Neural cell (in vitro differentiated cells): Measurements from ENCODE around the gene SLCO3A1. TPM values are rescaled to one million over a fixed set of nuclear protein-coding genes. Genes with fewer than 3 reads are reported as not detected.
A peak's percentile ranks its signal among the peaks of the same experiment; 100 is the strongest.

Experiments used
- H2AFZ ChIP-seq: fragments of 200-600, 300-800 bp; sonication (generic), shearing (Covaris generic); 2 replicates; pipeline ENCODE4 v1.6.0; 2014; ENCODE audit warnings: low read depth, mild to moderate bottlenecking, antibody characterized with exemption, low read length, moderate library complexity
- H3F3A ChIP-seq: fragments of 200-600 bp; shearing (Covaris generic); 2 replicates; pipeline ENCODE4 v1.6.1; 2016; ENCODE audit warnings: mild to moderate bottlenecking, moderate library complexity, mixed read lengths, antibody characterized with exemption, low read length; ENCODE audit not compliant: insufficient read depth, poor library complexity, severe bottlenecking
- H3K27ac ChIP-seq: fragments of 200-600, 300-800 bp; sonication (generic), shearing (Covaris generic); 2 replicates; pipeline ENCODE4 v1.5.1; 2014; ENCODE audit warnings: mild to moderate bottlenecking, low read length, moderate library complexity
- H3K27me3 ChIP-seq: fragments of 300-800, 200-600 bp; sonication (generic), shearing (Covaris generic); 2 replicates; pipeline ENCODE4 v1.6.0; 2014; ENCODE audit warnings: mild to moderate bottlenecking, low read depth, low read length, moderate library complexity; ENCODE audit not compliant: insufficient read depth
- H3K36me3 ChIP-seq: fragments of 300-800, 200-600 bp; sonication (generic), shearing (Covaris generic); 2 replicates; pipeline ENCODE4 v1.5.1; 2014; ENCODE audit warnings: mild to moderate bottlenecking, antibody characterized with exemption, low read length, moderate library complexity; ENCODE audit not compliant: insufficient read depth
- H3K4me2 ChIP-seq: fragments of 300-800, 200-600 bp; sonication (generic), shearing (Covaris generic); 2 replicates; pipeline ENCODE4 v1.6.0; 2014; ENCODE audit warnings: mild to moderate bottlenecking, low read length
- H3K4me3 ChIP-seq: fragments of 300-800, 200-600 bp; sonication (generic), shearing (Covaris generic); 2 replicates; pipeline ENCODE4 v1.5.1; 2014; ENCODE audit warnings: mild to moderate bottlenecking, low read length, moderate library complexity
- H3K79me2 ChIP-seq: fragments of 200-600 bp; shearing (Covaris generic); replicated peaks from 2 replicates; pipeline ENCODE4 v1.6.0; 2014; ENCODE audit warnings: mild to moderate bottlenecking, low read length, moderate library complexity; ENCODE audit not compliant: insufficient read depth
- H3K9ac ChIP-seq: fragments of 300-800, 200-600 bp; sonication (generic), shearing (Covaris generic); 2 replicates; pipeline ENCODE4 v1.6.1; 2016; ENCODE audit warnings: mild to moderate bottlenecking, low read length, mixed read lengths
- H3K9me2 ChIP-seq: fragments of 200-600 bp; shearing (Covaris generic); 2 replicates; pipeline ENCODE4 v1.6.1; 2016; ENCODE audit warnings: mild to moderate bottlenecking, low read length, mixed read lengths; ENCODE audit not compliant: insufficient read depth
- H3K9me3 ChIP-seq: fragments of 200-600, 300-800 bp; sonication (generic), shearing (Covaris generic); 2 replicates; pipeline ENCODE4 v1.6.1; 2016; ENCODE audit warnings: mild to moderate bottlenecking, mixed run types, low read length, moderate library complexity, mixed read lengths
- H4K20me1 ChIP-seq: fragments of 200-600 bp; shearing (Covaris generic); 2 replicates; pipeline ENCODE4 v1.6.1; 2016; ENCODE audit warnings: mild to moderate bottlenecking, mixed run types; ENCODE audit not compliant: insufficient read depth
- EP300 ChIP-seq: fragments of 450-650 bp; conservative IDR thresholded peaks from 2 replicates; pipeline ENCODE4 v1.6.1; 2014; ENCODE audit warnings: antibody characterized with exemption, mild to moderate bottlenecking, moderate library complexity; ENCODE audit not compliant: poor library complexity, severe bottlenecking
- EZH2 ChIP-seq: fragments of 200-600, 300-800 bp; shearing (Covaris generic), sonication (generic); IDR thresholded peaks from 2 replicates; pipeline ENCODE4 v1.6.1; 2014; ENCODE audit warnings: antibody characterized with exemption, low read length, borderline replicate concordance, mild to moderate bottlenecking; ENCODE audit not compliant: insufficient read depth, poor library complexity, severe bottlenecking
- MXI1 ChIP-seq: fragments of 450-650 bp; conservative IDR thresholded peaks from 2 replicates; pipeline ENCODE4 v1.6.1; 2014; ENCODE audit warnings: antibody characterized with exemption, mild to moderate bottlenecking; ENCODE audit not compliant: poor library complexity, severe bottlenecking
- POLR2AphosphoS5 ChIP-seq: IDR thresholded peaks from 2 replicates; pipeline ENCODE4 v1.6.1; 2012
- RAD21 ChIP-seq: fragments of 450-650 bp; conservative IDR thresholded peaks from 2 replicates; pipeline ENCODE4 v1.6.1; 2014; ENCODE audit warnings: antibody characterized with exemption, mild to moderate bottlenecking, moderate library complexity
- SMC3 ChIP-seq: fragments of 450-650 bp; conservative IDR thresholded peaks from 2 replicates; pipeline ENCODE4 v1.6.1; 2014; ENCODE audit warnings: antibody characterized with exemption, mild to moderate bottlenecking, moderate library complexity; ENCODE audit not compliant: poor library complexity
- TAF1 ChIP-seq: IDR thresholded peaks from 2 replicates; pipeline ENCODE4 v1.6.1; 2012; ENCODE audit warnings: low read depth
- polyA plus RNA-seq: library from polyadenylated mRNA; depleted of rRNA; stranded (reverse); fragments of >200 nt; gene quantifications from 2 replicates; pipeline ENCODE4 v1.2.3, GENCODE V29; 2014
- TF ChIP-seq, protein P1 (sequence below): IDR thresholded peaks from 2 replicates; pipeline ENCODE4 v1.6.1; 2012; ENCODE audit warnings: borderline replicate concordance
- TF ChIP-seq, protein P2 (sequence below): fragments of 450-650 bp; IDR thresholded peaks from 2 replicates; pipeline ENCODE4 v1.5.1; 2014; ENCODE audit warnings: antibody characterized with exemption, mild to moderate bottlenecking, moderate library complexity; ENCODE audit not compliant: poor library complexity, severe bottlenecking

The SLCO3A1 gene
- polyA plus RNA-seq, 1 donor from 2014 or later, result 14.2 TPM

GRCh38 chr15:91876187-91876586, 22.7 kb downstream of the SLCO3A1 start:
- Histone ChIP-seq H3K9me3 (no peaks in the 10 kb centered on the region), H3K79me2 (peaks cover 26% of the 10 kb centered on the region), H3F3A (no peaks in the 10 kb centered on the region), H3K4me3 (no peak overlapping the region), H3K9ac (no peak overlapping the region), H3K9me2 (no peaks in the 10 kb centered on the region), H4K20me1 (no peaks in the 10 kb centered on the region), H3K27ac (no peak overlapping the region), H3K4me2 (no peak overlapping the region), H2AFZ (no peak overlapping the region), H3K27me3 (no peaks in the 10 kb centered on the region), H3K36me3 (no peaks in the 10 kb centered on the region)
- TF ChIP-seq, protein P1, sequence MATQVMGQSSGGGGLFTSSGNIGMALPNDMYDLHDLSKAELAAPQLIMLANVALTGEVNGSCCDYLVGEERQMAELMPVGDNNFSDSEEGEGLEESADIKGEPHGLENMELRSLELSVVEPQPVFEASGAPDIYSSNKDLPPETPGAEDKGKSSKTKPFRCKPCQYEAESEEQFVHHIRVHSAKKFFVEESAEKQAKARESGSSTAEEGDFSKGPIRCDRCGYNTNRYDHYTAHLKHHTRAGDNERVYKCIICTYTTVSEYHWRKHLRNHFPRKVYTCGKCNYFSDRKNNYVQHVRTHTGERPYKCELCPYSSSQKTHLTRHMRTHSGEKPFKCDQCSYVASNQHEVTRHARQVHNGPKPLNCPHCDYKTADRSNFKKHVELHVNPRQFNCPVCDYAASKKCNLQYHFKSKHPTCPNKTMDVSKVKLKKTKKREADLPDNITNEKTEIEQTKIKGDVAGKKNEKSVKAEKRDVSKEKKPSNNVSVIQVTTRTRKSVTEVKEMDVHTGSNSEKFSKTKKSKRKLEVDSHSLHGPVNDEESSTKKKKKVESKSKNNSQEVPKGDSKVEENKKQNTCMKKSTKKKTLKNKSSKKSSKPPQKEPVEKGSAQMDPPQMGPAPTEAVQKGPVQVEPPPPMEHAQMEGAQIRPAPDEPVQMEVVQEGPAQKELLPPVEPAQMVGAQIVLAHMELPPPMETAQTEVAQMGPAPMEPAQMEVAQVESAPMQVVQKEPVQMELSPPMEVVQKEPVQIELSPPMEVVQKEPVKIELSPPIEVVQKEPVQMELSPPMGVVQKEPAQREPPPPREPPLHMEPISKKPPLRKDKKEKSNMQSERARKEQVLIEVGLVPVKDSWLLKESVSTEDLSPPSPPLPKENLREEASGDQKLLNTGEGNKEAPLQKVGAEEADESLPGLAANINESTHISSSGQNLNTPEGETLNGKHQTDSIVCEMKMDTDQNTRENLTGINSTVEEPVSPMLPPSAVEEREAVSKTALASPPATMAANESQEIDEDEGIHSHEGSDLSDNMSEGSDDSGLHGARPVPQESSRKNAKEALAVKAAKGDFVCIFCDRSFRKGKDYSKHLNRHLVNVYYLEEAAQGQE, result no peak
- TF ChIP-seq EP300 (no peak), EZH2 (no peak), POLR2AphosphoS5 (no peak), TAF1 (no peak), RAD21 (no peak), MXI1 (no peak), SMC3 (no peak)
- TF ChIP-seq, protein P2, sequence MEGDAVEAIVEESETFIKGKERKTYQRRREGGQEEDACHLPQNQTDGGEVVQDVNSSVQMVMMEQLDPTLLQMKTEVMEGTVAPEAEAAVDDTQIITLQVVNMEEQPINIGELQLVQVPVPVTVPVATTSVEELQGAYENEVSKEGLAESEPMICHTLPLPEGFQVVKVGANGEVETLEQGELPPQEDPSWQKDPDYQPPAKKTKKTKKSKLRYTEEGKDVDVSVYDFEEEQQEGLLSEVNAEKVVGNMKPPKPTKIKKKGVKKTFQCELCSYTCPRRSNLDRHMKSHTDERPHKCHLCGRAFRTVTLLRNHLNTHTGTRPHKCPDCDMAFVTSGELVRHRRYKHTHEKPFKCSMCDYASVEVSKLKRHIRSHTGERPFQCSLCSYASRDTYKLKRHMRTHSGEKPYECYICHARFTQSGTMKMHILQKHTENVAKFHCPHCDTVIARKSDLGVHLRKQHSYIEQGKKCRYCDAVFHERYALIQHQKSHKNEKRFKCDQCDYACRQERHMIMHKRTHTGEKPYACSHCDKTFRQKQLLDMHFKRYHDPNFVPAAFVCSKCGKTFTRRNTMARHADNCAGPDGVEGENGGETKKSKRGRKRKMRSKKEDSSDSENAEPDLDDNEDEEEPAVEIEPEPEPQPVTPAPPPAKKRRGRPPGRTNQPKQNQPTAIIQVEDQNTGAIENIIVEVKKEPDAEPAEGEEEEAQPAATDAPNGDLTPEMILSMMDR, result no peak

DNA sequence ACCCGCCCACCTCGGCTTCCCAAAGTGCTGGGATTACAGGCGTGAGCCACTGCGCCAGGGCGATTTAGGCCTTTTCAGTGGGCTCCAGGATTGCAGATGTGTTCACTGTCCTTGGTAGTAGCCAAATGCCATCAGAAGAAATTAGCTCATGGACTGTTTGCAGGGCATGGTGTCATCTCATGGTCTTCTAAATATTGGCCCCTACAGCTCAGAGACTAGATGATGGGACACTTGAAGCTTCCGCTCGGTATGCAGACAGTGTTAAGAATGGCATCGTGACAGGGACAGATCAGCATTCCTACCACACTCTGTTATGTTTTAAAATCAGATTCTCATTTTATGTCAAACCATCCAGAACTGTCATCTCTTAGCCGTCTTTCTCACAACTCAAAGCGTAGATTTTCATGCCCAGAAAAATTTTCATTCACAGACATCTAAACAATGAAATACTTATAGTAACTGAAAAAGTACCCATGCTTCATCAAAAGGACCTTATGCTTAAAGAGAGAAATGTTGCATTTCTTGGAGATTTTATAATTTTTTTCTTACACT, 24.9 kb downstream of the SLCO3A1 start:
- no peaks in the 10 kb centered on the region for H3K36me3 ChIP-seq
- H3F3A ChIP-seq, result no peaks in the 10 kb centered on the region
- H3K4me2 ChIP-seq, result peak overlapping the region; percentile 23
- H3K27ac ChIP-seq, result peak overlapping the region; percentile 82
- no peaks in the 10 kb centered on the region for H3K9me3 ChIP-seq
- no peaks in the 10 kb centered on the region for H3K9me2 ChIP-seq
- no peak overlapping the region for H2AFZ ChIP-seq
- no peaks in the 10 kb centered on the region for H4K20me1 ChIP-seq
- no peaks in the 10 kb centered on the region for H3K27me3 ChIP-seq
- TF ChIP-seq MXI1, result no peak
- TF ChIP-seq SMC3, result no peak
- peak; percentile 29 for TF ChIP-seq POLR2AphosphoS5
- TF ChIP-seq EP300, result no peak
- no peak for TF ChIP-seq EZH2
- peaks cover 19% of the 10 kb centered on the region for H3K79me2 ChIP-seq
- peak overlapping the region; percentile 38 for H3K4me3 ChIP-seq
- peak overlapping the region; percentile 40 for H3K9ac ChIP-seq
